Raji (cell line): ENCODE results near the gene CALCOCO1.

Experiments used
- POLR2A ChIP-seq: IDR thresholded peaks from 2 replicates; pipeline ENCODE4 v1.6.1; 2011; ENCODE audit warnings: low read depth, low read length, control low read depth; ENCODE audit not compliant: insufficient read depth

Gene CALCOCO1

GRCh38 chr12:53700567-53700966, 26.7 kb downstream of the CALCOCO1 start:
- no peak for TF ChIP-seq POLR2A

- no peak for TF ChIP-seq POLR2A
Measured at GRCh38 chr12:53699678-53700025, 27.6 kb downstream of the CALCOCO1 start.

DNA sequence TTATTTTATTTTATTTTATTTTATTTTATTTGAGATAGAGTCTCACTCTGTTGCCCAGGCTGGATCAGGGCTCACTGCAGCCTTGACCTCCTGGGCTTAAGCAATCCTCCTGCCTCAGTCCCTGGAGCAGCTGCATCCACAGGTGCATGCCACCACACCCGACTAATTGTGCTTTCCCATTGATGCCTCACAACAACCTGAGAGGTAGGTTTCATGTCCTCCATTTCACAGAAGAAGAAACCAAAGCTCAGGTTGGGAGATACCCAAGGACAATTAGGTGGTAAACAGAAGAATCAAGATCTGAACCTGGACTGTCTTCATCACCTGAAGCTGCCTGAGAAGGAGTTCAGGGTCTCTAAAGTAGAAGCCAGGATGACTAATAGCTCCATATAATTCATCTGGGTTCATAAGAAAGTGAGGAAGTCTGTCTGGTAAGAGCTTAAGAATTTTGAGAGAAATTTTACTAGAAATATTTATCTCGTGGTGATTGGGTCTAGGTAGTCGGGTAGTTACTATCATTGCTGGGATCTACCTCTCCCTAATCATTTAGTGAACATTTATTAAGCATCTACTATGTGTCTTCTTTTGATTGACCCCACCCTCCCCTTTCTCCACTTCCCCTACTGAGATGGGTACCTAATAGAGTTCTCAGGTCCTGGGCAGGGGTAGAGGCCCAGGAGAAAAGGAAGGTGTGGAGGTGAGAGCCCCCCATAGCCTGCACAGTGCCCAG, 28.1 kb downstream of the CALCOCO1 start:
- TF ChIP-seq POLR2A = no peak

DNA sequence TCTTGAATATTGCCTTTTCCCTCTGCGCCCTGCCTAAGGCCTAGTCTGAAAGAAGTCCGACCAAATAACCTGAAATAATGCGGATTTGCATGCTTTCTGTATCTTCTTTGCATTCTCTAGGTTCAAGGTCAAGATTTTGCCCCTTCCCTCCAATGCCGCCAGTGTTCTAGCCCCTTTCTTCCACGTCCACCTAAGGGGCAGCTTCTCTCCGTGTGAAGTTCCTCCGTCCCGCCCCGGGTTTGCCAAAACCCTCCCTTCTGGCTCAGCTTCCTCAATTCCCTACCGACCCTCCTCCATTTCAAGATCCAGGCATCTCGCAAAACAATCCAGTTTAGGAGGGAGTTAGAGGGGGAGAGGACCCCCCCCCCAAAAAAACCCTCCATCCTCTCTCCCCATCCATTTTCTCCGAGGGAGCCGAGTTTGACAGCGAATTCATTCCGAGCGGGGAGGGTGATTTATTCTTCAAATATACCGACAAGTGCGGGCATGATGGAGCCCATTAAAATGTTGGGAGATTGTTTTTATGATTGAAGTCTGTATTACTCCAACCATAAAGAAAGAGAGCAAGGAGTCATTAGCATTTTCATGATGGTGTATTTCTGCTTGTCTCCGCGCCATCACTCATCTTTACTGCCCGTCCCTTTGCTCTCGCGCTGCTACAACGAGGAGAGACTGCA, 30.5 kb downstream of the CALCOCO1 start:
- TF ChIP-seq POLR2A = no peak

GRCh38 chr12:53696285-53696654, 31.0 kb downstream of the CALCOCO1 start:
- no peak for TF ChIP-seq POLR2A

- no peak for TF ChIP-seq POLR2A
Measured at GRCh38 chr12:53695152-53696145, 31.8 kb downstream of the CALCOCO1 start.

DNA sequence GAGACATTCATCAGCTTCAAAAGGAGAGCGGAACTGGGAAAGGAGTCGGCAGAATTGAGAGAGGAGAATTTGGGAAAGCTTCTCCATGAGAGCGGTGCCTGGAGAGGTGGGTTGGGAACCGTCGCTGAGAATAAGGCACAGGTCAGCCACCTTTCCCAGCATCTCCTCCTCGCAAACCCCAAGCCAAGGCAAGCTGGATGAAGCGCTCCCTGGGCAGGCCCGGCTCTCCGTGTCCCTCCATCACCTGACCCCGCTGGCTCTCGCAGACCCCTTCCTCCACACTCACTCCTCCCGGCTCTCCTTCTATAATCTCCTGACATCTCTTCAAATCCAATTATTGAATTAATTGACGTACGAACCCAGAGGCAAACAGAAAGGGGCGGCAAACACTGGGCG, 32.5 kb downstream of the CALCOCO1 start:
- TF ChIP-seq POLR2A = no peak

- no peak for TF ChIP-seq POLR2A
Measured at GRCh38 chr12:53688134-53688533, 39.1 kb downstream of the CALCOCO1 start.

- no peak for TF ChIP-seq POLR2A
Measured at GRCh38 chr12:53686436-53686835, 40.8 kb downstream of the CALCOCO1 start.

DNA sequence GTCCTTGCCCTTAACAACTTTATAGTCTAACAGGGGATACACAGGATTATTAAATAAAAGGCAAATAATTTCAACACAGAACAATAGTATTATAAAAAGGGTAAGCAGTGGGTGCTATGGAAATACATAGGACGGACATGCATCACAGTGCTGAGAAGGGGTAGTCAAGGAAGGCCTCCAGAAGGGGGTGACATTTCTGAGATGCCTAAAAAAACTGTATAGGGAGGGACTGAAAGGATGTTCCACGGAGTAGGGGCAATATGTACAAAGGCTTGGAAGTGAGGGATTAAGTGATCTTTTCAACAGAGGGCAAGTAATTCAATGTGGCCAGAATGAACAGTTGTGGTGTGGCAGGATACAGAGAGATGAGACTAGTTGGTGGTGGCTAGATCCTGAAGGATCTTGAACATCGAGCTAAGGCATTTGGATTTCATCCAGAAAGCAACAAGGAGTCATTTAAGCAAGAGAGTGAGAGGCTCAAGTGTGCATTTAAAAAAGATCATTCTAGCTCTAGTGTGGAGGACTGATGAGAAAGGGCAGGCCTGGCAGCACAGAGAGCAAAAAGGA, 42.5 kb downstream of the CALCOCO1 start:
- TF ChIP-seq POLR2A = no peak

DNA sequence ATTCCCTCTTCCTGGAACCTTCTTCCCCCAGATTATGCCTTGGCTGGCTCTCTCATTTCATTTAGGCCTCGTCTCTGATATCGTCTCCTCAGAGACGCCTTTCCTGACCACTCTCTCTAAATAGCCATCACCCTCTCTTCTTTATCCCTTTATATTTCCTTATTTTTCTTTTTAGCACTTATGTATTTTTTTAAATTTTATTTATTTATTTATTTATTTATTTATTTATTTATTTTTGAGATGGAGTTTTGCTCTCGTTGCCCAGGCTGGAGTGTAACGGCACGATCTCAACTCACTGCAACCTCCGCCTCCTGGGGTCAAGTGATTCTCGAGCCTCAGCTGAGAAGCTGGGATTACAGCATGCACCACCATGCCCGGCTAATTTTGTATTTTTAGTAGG, 43.3 kb downstream of the CALCOCO1 start:
- TF ChIP-seq POLR2A = no peak

- TF ChIP-seq POLR2A = no peak
Measured at GRCh38 chr12:53683494-53683893, 43.8 kb downstream of the CALCOCO1 start.

DNA sequence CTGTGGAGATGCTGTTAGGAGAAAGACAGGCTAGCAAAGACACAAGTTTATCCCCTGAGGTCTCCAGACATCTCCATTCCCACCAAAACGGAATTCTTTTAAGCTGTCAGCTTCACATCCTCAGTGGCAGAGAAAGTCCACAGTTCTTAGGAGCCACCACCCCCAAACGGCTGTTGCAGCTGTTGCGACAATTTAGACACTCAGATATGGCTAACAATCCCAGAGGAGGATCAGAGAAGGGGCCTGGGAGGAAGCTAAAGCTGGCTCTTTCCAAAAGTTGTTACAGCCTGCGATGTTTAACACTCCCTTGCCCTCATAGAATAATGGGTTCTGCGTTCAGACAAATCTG, 49.5 kb downstream of the CALCOCO1 start:
- no peak for TF ChIP-seq POLR2A

GRCh38 chr12:53677016-53677799, 50.0 kb downstream of the CALCOCO1 start:
- no peak for TF ChIP-seq POLR2A

DNA sequence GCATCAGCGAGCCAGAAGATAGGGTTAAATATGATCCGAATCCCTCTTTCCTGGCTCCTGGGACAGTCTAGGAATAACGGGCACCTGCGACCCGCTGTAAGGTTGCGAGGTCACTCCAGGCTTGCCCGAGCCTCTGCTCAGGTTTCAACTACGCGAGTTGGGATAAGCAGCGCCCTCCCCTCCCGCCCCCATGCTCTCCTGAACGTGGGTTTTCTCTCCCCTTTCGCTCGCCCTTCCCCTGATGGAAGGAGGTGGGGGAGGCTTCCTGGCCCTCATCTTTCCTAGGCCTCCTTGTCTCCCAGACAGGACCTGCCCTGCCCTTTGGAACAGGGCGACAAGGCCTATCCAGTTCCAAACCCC, 50.6 kb downstream of the CALCOCO1 start:
- no peak for TF ChIP-seq POLR2A
